Upper lobe of left lung (tissue), 4 donors: ENCODE results near the gene CRIP2.

Source experiments
- POLR2A ChIP-seq, 4 donors: fragments of 450-650 bp; IDR thresholded peaks; one replicate each; pipeline ENCODE4 v1.5.1; 2016 to 2017; ENCODE audit warnings: antibody characterized with exemption in 4 of 4, mild to moderate bottlenecking in 2 of 4
- POLR2AphosphoS5 ChIP-seq, 2 donors: sonication (generic); formaldehyde crosslinking; IDR thresholded peaks; one replicate each; pipeline ENCODE4 v1.5.1; 2017; ENCODE audit warnings: antibody characterized with exemption in 2 of 2
- TF ChIP-seq, protein P1 (sequence below), 6 experiments: fragments of 450-650 bp in 4 of 6; fragments of 200-600 bp in 2 of 6; sonication (generic) in 2 of 6; IDR thresholded peaks; one replicate each; pipeline ENCODE4 v1.5.1; 2016 to 2019; ENCODE audit warnings: antibody characterized with exemption in 6 of 6

DNA sequence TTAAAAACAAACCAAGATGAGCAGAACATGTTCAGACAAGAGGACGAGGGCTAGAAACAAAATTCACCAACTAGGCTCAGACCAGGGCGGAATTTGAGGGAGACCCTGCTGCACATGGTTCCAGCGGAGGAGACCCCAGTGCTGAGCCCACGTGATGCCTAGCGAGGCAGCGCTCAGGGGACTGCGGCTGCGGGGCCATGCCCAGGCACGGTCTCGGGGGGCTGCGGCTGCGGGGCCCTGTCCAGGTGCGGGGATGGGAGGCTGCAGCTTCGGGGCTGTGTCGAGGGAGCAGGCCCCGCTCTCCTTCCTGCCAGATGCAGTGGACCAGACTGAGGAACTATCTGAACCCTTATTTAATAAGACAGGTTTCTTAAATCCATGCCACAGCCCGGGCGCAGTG lies 12.7 kb upstream of the CRIP2 start:
- TF ChIP-seq, protein P1, sequence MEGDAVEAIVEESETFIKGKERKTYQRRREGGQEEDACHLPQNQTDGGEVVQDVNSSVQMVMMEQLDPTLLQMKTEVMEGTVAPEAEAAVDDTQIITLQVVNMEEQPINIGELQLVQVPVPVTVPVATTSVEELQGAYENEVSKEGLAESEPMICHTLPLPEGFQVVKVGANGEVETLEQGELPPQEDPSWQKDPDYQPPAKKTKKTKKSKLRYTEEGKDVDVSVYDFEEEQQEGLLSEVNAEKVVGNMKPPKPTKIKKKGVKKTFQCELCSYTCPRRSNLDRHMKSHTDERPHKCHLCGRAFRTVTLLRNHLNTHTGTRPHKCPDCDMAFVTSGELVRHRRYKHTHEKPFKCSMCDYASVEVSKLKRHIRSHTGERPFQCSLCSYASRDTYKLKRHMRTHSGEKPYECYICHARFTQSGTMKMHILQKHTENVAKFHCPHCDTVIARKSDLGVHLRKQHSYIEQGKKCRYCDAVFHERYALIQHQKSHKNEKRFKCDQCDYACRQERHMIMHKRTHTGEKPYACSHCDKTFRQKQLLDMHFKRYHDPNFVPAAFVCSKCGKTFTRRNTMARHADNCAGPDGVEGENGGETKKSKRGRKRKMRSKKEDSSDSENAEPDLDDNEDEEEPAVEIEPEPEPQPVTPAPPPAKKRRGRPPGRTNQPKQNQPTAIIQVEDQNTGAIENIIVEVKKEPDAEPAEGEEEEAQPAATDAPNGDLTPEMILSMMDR (IDR thresholded peaks at IDR 0.05), result no peak
- TF ChIP-seq POLR2A (IDR thresholded peaks at IDR 0.05) (no peak), POLR2AphosphoS5 (IDR thresholded peaks at IDR 0.05) (no peak)
